Pericardium fibroblast (primary cell): Measurements from ENCODE around the gene CD47. TPM values are rescaled to one million over a fixed set of nuclear protein-coding genes. Genes with fewer than 3 reads are reported as not detected.

Experiments
- total RNA-seq: library from RNA; depleted of rRNA; stranded (reverse); fragments of >200 nt; gene quantifications from 2 replicates; pipeline ENCODE4 v1.2.3, GENCODE V29; 2015

CD47 gene
- 36.8 and 40.2 TPM in 2 replicates for total RNA-seq

GRCh38 chr3:108090701-108091497 lies at the start of gene CD47:
Gene CD47 (minus strand): TSS chr3:108091031. CDS start chr3:108090908, 123 bp downstream.

Other genes starting within 250 kb of the CD47 start
- 28.0 and 60.1 TPM in 2 replicates for gene IFT57, start 131.4 kb upstream of the CD47 start, total RNA-seq
- not detected in 2 replicates for gene HHLA2, start 205.5 kb upstream of the CD47 start, total RNA-seq